ENCODE data around the gene TRAF3IP1.

GRCh38 chr2:238383135-238383534 lies 62.8 kb downstream of the TRAF3IP1 start:
- TF ChIP-seq EZH2 (IDR thresholded peaks at IDR 0.05) (no peak), POLR2AphosphoS5 (IDR thresholded peaks at IDR 0.05; ENCODE audit: borderline replicate concordance, low read depth, low read length) (no peak), FOXP2 (optimal IDR thresholded peaks at IDR 0.05; ENCODE audit: control extremely low read depth, extremely low read length, insufficient read depth) (no peak)
